ENCODE data around the gene SALL1. TPM values are rescaled to one million over a fixed set of nuclear protein-coding genes. Genes with fewer than 3 reads are reported as not detected.
A peak's percentile ranks its signal among the peaks of the same experiment; 100 is the strongest.

SALL1 gene
- not detected for polyA plus RNA-seq (2012; ENCODE audit: insufficient read depth, insufficient read length, low read depth)

GRCh38 chr16:51150888-51151320, at the start of gene SALL1:
SALL1 (minus strand) TSS chr16:51151270; CDS start chr16:51151241, 29 bp downstream.
- TF ChIP-seq CTCF (IDR thresholded peaks at IDR 0.05; ENCODE audit: low read depth, low read length): no peak
- no peak for DNase-seq
- H3K9me3 ChIP-seq: no peaks in the 10 kb centered on the region
- no peaks in the 10 kb centered on the region for H3K36me3 ChIP-seq
- peak within 1 kb of the TSS; percentile 29 for H3K4me3 ChIP-seq (ENCODE audit: low read depth, low read length)
- no peaks in the 10 kb centered on the region for H3K4me1 ChIP-seq
- H3K27me3 ChIP-seq: peaks cover 80% of the 10 kb centered on the region

- no peaks in the 10 kb centered on the region for H3K4me1 ChIP-seq
- no peak for TF ChIP-seq CTCF (IDR thresholded peaks at IDR 0.05; ENCODE audit: low read depth, low read length)
- H3K9me3 ChIP-seq: no peaks in the 10 kb centered on the region
- DNase-seq: no peak
- H3K4me3 ChIP-seq (ENCODE audit: low read depth, low read length): no peak overlapping the region
- H3K36me3 ChIP-seq: no peaks in the 10 kb centered on the region
- H3K27me3 ChIP-seq: no peaks in the 10 kb centered on the region
Observed at GRCh38 chr16:51200793-51201192, 49.7 kb upstream of the SALL1 start.

DNA sequence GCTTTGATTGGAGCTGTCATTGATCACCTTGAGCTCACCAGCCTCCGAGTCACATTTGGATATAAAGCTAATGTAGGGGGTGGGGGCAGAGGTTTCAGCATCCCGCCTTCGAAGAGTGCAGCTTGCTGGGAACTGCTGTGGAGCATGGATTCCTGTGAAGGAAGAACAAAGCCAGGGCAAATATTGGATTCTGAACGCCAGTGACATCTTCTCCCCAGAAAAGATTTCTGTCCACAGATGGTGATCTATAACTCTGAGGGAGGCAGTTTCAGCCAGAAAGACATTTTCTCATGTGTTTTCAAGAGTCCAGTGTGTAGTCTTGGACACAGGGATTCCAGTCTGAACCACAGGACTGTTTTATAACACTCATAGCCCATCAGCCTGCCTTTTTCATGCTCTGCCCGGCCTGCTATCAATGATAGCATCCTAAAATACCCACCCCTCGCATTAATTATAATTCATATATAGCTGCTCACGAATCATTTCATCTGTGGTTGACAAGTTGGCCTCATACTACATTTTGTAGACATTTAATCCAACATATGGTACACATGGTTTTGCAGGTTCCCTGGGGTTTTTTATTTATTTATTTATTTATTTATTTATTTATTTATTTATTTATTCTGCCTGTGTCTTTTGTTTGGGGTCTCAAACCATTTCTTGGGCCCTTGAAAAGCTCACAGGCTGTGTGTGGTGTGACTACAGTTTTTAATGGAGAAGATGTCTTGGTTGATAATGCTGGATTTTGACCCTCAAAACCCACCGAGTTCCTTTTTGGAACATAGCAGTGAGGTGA, 47.1 kb upstream of the SALL1 start:
- Histone ChIP-seq H3K9me3 (no peaks in the 10 kb centered on the region), H3K4me3 (ENCODE audit: low read depth, low read length) (no peak overlapping the region), H3K36me3 (no peaks in the 10 kb centered on the region), H3K4me1 (no peaks in the 10 kb centered on the region), H3K27me3 (no peaks in the 10 kb centered on the region)
- TF ChIP-seq CTCF (IDR thresholded peaks at IDR 0.05; ENCODE audit: low read depth, low read length): no peak
- no peak for DNase-seq

DNA sequence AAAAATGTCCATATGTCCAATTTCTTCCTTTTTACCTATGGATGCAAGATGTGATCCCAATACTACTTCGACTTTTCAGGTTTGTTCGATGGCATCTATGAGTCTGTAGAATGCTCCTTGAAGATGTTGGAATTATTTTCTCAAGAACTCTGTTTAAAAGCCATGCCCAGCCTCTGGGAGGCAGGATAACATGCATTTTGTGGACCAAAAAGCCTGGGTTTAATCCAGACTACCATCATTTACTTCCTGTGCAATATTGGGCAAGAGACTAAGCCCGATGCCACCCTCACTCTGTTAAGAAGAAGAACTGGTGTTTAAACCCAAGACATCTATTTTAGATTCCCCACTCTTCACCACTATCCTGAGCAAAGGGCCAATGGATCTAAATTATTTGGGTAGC, 42.8 kb upstream of the SALL1 start:
- no peak overlapping the region for H3K4me3 ChIP-seq (ENCODE audit: low read depth, low read length)
- no peaks in the 10 kb centered on the region for H3K9me3 ChIP-seq
- no peak for DNase-seq
- no peaks in the 10 kb centered on the region for H3K36me3 ChIP-seq
- no peaks in the 10 kb centered on the region for H3K27me3 ChIP-seq
- no peak for TF ChIP-seq CTCF (IDR thresholded peaks at IDR 0.05; ENCODE audit: low read depth, low read length)
- H3K4me1 ChIP-seq: no peaks in the 10 kb centered on the region

- no peak overlapping the region for H3K4me3 ChIP-seq (ENCODE audit: low read depth, low read length)
- H3K4me1 ChIP-seq: no peaks in the 10 kb centered on the region
- no peak for DNase-seq
- no peaks in the 10 kb centered on the region for H3K27me3 ChIP-seq
- TF ChIP-seq CTCF (IDR thresholded peaks at IDR 0.05; ENCODE audit: low read depth, low read length): no peak
- no peaks in the 10 kb centered on the region for H3K36me3 ChIP-seq
- H3K9me3 ChIP-seq: no peaks in the 10 kb centered on the region
Observed at GRCh38 chr16:51184702-51185433, 33.8 kb upstream of the SALL1 start.

GRCh38 chr16:51181503-51181811, 30.4 kb upstream of the SALL1 start:
- H3K27me3 ChIP-seq: no peaks in the 10 kb centered on the region
- H3K4me3 ChIP-seq (ENCODE audit: low read depth, low read length): no peak overlapping the region
- no peaks in the 10 kb centered on the region for H3K4me1 ChIP-seq
- no peaks in the 10 kb centered on the region for H3K36me3 ChIP-seq
- no peaks in the 10 kb centered on the region for H3K9me3 ChIP-seq
- no peak for TF ChIP-seq CTCF (IDR thresholded peaks at IDR 0.05; ENCODE audit: low read depth, low read length)
- no peak for DNase-seq
